IMR-90 (cell line): Measurements from ENCODE around the gene CHAT. TPM values are rescaled to one million over a fixed set of nuclear protein-coding genes. Genes with fewer than 3 reads are reported as not detected.

Source experiments
- ATAC-seq: fragments of 200-7000 bp; cut with Tn5 transposase; 2 replicates; pipeline ENCODE4 v1.9.1; 2020; ENCODE audit warnings: low read depth, mild to moderate bottlenecking, moderate library complexity
- BruUV-seq: library from RNA; stranded (reverse); fragments of 400-500 nt; replicated peaks from 2 replicates; lab custom pipeline; 2021; lab: Mats Ljungman, UMichigan
- CTCF ChIA-PET: fragments of 300-600 bp; formaldehyde crosslinking; extraction: SDS; loops from one replicate; lab custom pipeline; 2021; ENCODE audit warnings: antibody characterized with exemption; lab: Yijun Ruan, JAX
- POLR2A ChIA-PET: fragments of 300-600 bp; sonication (Branson Sonifier 250); formaldehyde crosslinking; loops from one replicate; lab custom pipeline; 2022; ENCODE audit warnings: antibody characterized with exemption; ENCODE audit not compliant: unreplicated experiment; lab: Charles Lee
- DNase-seq: peaks from one replicate; pipeline ENCODE4 v3.0.0; 2013
- H2AFZ ChIP-seq: replicated peaks from 2 replicates; pipeline ENCODE3; 2013; ENCODE audit warnings: low read length, mild to moderate bottlenecking; ENCODE audit not compliant: poor library complexity
- H2AK5ac ChIP-seq: 2 replicates; pipeline ENCODE4 v1.6.1; 2013; ENCODE audit warnings: low read depth, low read length, inconsistent platforms
- H2AK9ac ChIP-seq: replicated peaks from 2 replicates; pipeline ENCODE3; 2013; ENCODE audit warnings: mild to moderate bottlenecking, low read depth, low read length, moderate library complexity; ENCODE audit not compliant: poor library complexity
- H2BK120ac ChIP-seq: 2 replicates; pipeline ENCODE4 v1.6.1; 2013; ENCODE audit warnings: low read depth, low read length, inconsistent platforms
- H2BK15ac ChIP-seq: 3 replicates; pipeline ENCODE4 v1.6.1; 2013; ENCODE audit warnings: low read depth, low read length, inconsistent platforms
- H2BK20ac ChIP-seq: 2 replicates; pipeline ENCODE4 v1.6.1; 2013; ENCODE audit warnings: low read depth, mild to moderate bottlenecking, inconsistent platforms, low read length, moderate library complexity
- H2BK5ac ChIP-seq: 2 replicates; pipeline ENCODE4 v1.6.1; 2013; ENCODE audit warnings: mild to moderate bottlenecking, low read depth, low read length, inconsistent platforms; ENCODE audit not compliant: poor library complexity, severe bottlenecking
- H3K14ac ChIP-seq: replicated peaks from 2 replicates; pipeline ENCODE4 v1.6.1; 2013; ENCODE audit warnings: low read depth, low read length, inconsistent platforms
- H3K18ac ChIP-seq: 2 replicates; pipeline ENCODE4 v1.6.1; 2013; ENCODE audit warnings: low read depth, low read length, control low read depth
- H3K23ac ChIP-seq: 2 replicates; pipeline ENCODE4 v1.6.1; 2013; ENCODE audit warnings: low read depth, low read length, inconsistent platforms
- H3K27ac ChIP-seq: 2 replicates; pipeline ENCODE4 v1.5.1; 2013; ENCODE audit warnings: mild to moderate bottlenecking, control low read depth, low read length; ENCODE audit not compliant: insufficient read depth
- H3K27me3 ChIP-seq: 2 replicates; pipeline ENCODE4 v1.6.1; 2013; ENCODE audit warnings: low read length; ENCODE audit not compliant: control insufficient read depth, insufficient read depth
- H3K36me3 ChIP-seq: 2 replicates; pipeline ENCODE4 v1.6.1; 2013; ENCODE audit warnings: low read length, mixed read lengths; ENCODE audit not compliant: control insufficient read depth, insufficient read depth
- H3K4ac ChIP-seq: 2 replicates; pipeline ENCODE4 v1.6.1; 2013; ENCODE audit warnings: low read depth, low read length, inconsistent platforms
- H3K4me1 ChIP-seq: 2 replicates; pipeline ENCODE4 v1.6.1; 2013; ENCODE audit warnings: low read length, mixed read lengths; ENCODE audit not compliant: control insufficient read depth, insufficient read depth
- H3K4me2 ChIP-seq: 2 replicates; pipeline ENCODE4 v1.6.1; 2013; ENCODE audit warnings: low read depth, mild to moderate bottlenecking, control low read depth, low read length, moderate library complexity
- H3K4me3 ChIP-seq: 2 replicates; pipeline ENCODE4 v1.5.1; 2013; ENCODE audit warnings: low read depth, mild to moderate bottlenecking, control low read depth, low read length, moderate library complexity; ENCODE audit not compliant: insufficient read depth
- H3K56ac ChIP-seq: 2 replicates; pipeline ENCODE4 v1.6.1; 2013; ENCODE audit warnings: low read length, inconsistent platforms; ENCODE audit not compliant: insufficient read depth; ENCODE audit errors: extremely low read depth
- H3K79me1 ChIP-seq, 2 experiments: 2 replicates each; pipeline ENCODE4 v1.6.1; 2013; ENCODE audit warnings: low read length in 2 of 2, inconsistent platforms in 1 of 2, low read depth in 1 of 2
- H3K9ac ChIP-seq: 2 replicates; pipeline ENCODE4 v1.6.1; 2013; ENCODE audit warnings: low read depth, low read length, control low read depth
- H3K9me1 ChIP-seq: 2 replicates; pipeline ENCODE4 v1.6.1; 2013; ENCODE audit warnings: low read length, inconsistent platforms; ENCODE audit not compliant: insufficient read depth
- H3K9me3 ChIP-seq: 2 replicates; pipeline ENCODE4 v1.6.1; 2013; ENCODE audit warnings: low read length; ENCODE audit not compliant: control insufficient read depth, insufficient read depth
- H4K20me1 ChIP-seq: 2 replicates; pipeline ENCODE4 v1.6.1; 2013; ENCODE audit warnings: low read length, inconsistent platforms; ENCODE audit not compliant: insufficient read depth
- H4K5ac ChIP-seq: 2 replicates; pipeline ENCODE4 v1.6.1; 2013; ENCODE audit warnings: mild to moderate bottlenecking, low read depth, low read length, control low read depth
- H4K8ac ChIP-seq, 2 experiments: 2 replicates each; pipeline ENCODE4 v1.6.1; 2013; ENCODE audit warnings: low read depth in 2 of 2, low read length in 2 of 2, control low read depth in 1 of 2, inconsistent platforms in 1 of 2
- H4K91ac ChIP-seq: 2 replicates; pipeline ENCODE4 v1.6.1; 2013; ENCODE audit warnings: low read depth, low read length, inconsistent platforms; ENCODE audit not compliant: insufficient read depth
- BHLHE40 ChIP-seq: fragments of 150-350 bp; IDR thresholded peaks from 2 replicates; pipeline ENCODE4 v1.6.1; 2016; ENCODE audit warnings: mild to moderate bottlenecking, low read depth, low read length
- CEBPB ChIP-seq: IDR thresholded peaks from 2 replicates; pipeline ENCODE4 v1.6.1; 2012; ENCODE audit warnings: low read depth, low read length, improper control_type of control experiment
- CHD1 ChIP-seq: IDR thresholded peaks from 2 replicates; pipeline ENCODE4 v1.6.1; 2012; ENCODE audit warnings: low read depth, low read length, improper control_type of control experiment
- MAFK ChIP-seq: IDR thresholded peaks from 2 replicates; pipeline ENCODE4 v1.6.1; 2012; ENCODE audit warnings: low read depth, low read length, improper control_type of control experiment
- MAZ ChIP-seq: IDR thresholded peaks from 2 replicates; pipeline ENCODE4 v1.6.1; 2012; ENCODE audit warnings: low read depth, mild to moderate bottlenecking, low read length, improper control_type of control experiment, moderate library complexity, borderline replicate concordance
- MXI1 ChIP-seq: IDR thresholded peaks from 2 replicates; pipeline ENCODE4 v1.6.1; 2012; ENCODE audit warnings: low read depth, mild to moderate bottlenecking, low read length, moderate library complexity, borderline replicate concordance
- NFE2L2 ChIP-seq: fragments of 150-350 bp; IDR thresholded peaks from 2 replicates; pipeline ENCODE4 v1.6.1; 2016; ENCODE audit warnings: low read depth, mild to moderate bottlenecking, low read length
- POLR2A ChIP-seq: IDR thresholded peaks from 2 replicates; pipeline ENCODE4 v1.6.1; 2012; ENCODE audit warnings: mild to moderate bottlenecking, low read depth, low read length
- RAD21 ChIP-seq: IDR thresholded peaks from 2 replicates; pipeline ENCODE4 v1.6.1; 2012; ENCODE audit warnings: low read length, improper control_type of control experiment
- RCOR1 ChIP-seq: IDR thresholded peaks from 2 replicates; pipeline ENCODE4 v1.6.1; 2012; ENCODE audit warnings: mild to moderate bottlenecking, low read length, improper control_type of control experiment; ENCODE audit not compliant: insufficient replicate concordance
- RFX5 ChIP-seq: IDR thresholded peaks from 2 replicates; pipeline ENCODE4 v1.8.0; 2012; ENCODE audit warnings: low read depth, mild to moderate bottlenecking, low read length, moderate library complexity
- SMC3 ChIP-seq: fragments of 150-350 bp; IDR thresholded peaks from 2 replicates; pipeline ENCODE4 v1.6.1; 2016; ENCODE audit warnings: low read depth, mild to moderate bottlenecking, antibody characterized with exemption, low read length, moderate library complexity
- USF2 ChIP-seq: fragments of 150-350 bp; IDR thresholded peaks from 2 replicates; pipeline ENCODE4 v1.6.1; 2017; ENCODE audit warnings: mild to moderate bottlenecking, antibody characterized with exemption, low read length, low read depth
- WGBS, 2 experiments: methylation state at CpG; one replicate each; pipeline versions ENCODE4 v1.1.5 to v1.1.7; 2013; ENCODE audit warnings: missing lambda C conversion rate in 2 of 2; ENCODE audit not compliant: insufficient read length in 1 of 2; ENCODE audit errors: extremely low coverage in 2 of 2; 5-methylcytosine and 5-hydroxymethylcytosine counted together
- dilution Hi-C: fragments of 300-500 bp; cut with HindIII; formaldehyde crosslinking; loops from one replicate; pipeline ENCODE4 v1.14.3; 2018; ENCODE audit warnings: low sequenced_read_pairs; ENCODE audit not compliant: unreplicated experiment
- in situ Hi-C: fragments of 300-500 bp; cut with MboI; formaldehyde crosslinking; loops from 3 replicates; pipeline ENCODE4 v1.14.3; 2019; ENCODE audit warnings: low sequenced_read_pairs, inconsistent platforms, mixed read lengths
- intact Hi-C: fragments of 100-400 bp; cut with micrococcal nuclease; formaldehyde crosslinking; loops from 2 replicates; pipeline ENCODE4 v1.10.0; 2022
- polyA plus RNA-seq, 3 experiments: library from polyadenylated mRNA; depleted of rRNA; stranded (reverse); fragments of >200 nt; gene quantifications; 2 replicates each; pipeline ENCODE4 v1.2.3, GENCODE V29; 2012; ENCODE audit warnings: low replicate concordance in 1 of 3
- total RNA-seq: library from RNA; depleted of rRNA; stranded (reverse); fragments of >200 nt; gene quantifications from 2 replicates; pipeline ENCODE4 v1.2.3, GENCODE V29; 2012
- TF ChIP-seq, protein P1 (sequence below): fragments of 150-350 bp; IDR thresholded peaks from 2 replicates; pipeline ENCODE4 v1.6.1; 2016; ENCODE audit warnings: low read depth, mild to moderate bottlenecking, low read length, moderate library complexity, borderline replicate concordance

CHAT gene
- total and polyA plus RNA-seq, 2 of the 4 experiments (the other 2 are of a cell fraction) = not detected

- Histone ChIP-seq H3K56ac (no peak overlapping the region), H2AK5ac (no peak overlapping the region), H4K5ac (no peak overlapping the region), H3K27me3 (peaks cover 11% of the 10 kb centered on the region), H3K27ac (no peak overlapping the region), H3K14ac (no peak overlapping the region), H3K79me1 (no peaks in the 10 kb centered on the region), H2AK9ac (no peak overlapping the region), H3K4ac (no peak overlapping the region), H2BK20ac (no peak overlapping the region), H3K18ac (no peak overlapping the region), H4K8ac (no peak overlapping the region), H3K23ac (no peak overlapping the region), H4K20me1 (no peaks in the 10 kb centered on the region), H3K4me2 (no peak overlapping the region), H3K9me3 (no peaks in the 10 kb centered on the region), H3K9me1 (no peaks in the 10 kb centered on the region), H3K4me1 (no peaks in the 10 kb centered on the region), H2BK120ac (no peak overlapping the region), H3K9ac (no peak overlapping the region), H2AFZ (no peak overlapping the region), H3K4me3 (no peak overlapping the region), H2BK15ac (no peak overlapping the region), H4K91ac (no peak overlapping the region), H2BK5ac (no peak overlapping the region), H3K36me3 (no peaks in the 10 kb centered on the region)
- intact Hi-C loops (no loop called here), in situ Hi-C loops (no loop called here), dilution Hi-C loops (no loop called here)
- DNase-seq = no peak
- BruUV-seq = no TSS peak
- TF ChIP-seq CHD1 (no peak), MXI1 (no peak), MAZ (no peak), RCOR1 (no peak), USF2 (no peak), MAFK (no peak), BHLHE40 (no peak), RAD21 (no peak), CEBPB (no peak), NFE2L2 (no peak), POLR2A (no peak), SMC3 (no peak), RFX5 (no peak)
- TF ChIP-seq, protein P1, sequence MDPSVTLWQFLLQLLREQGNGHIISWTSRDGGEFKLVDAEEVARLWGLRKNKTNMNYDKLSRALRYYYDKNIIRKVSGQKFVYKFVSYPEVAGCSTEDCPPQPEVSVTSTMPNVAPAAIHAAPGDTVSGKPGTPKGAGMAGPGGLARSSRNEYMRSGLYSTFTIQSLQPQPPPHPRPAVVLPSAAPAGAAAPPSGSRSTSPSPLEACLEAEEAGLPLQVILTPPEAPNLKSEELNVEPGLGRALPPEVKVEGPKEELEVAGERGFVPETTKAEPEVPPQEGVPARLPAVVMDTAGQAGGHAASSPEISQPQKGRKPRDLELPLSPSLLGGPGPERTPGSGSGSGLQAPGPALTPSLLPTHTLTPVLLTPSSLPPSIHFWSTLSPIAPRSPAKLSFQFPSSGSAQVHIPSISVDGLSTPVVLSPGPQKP = no peak
- ChIA-PET POLR2A (no interaction called here), CTCF (no interaction called here)
- no peak for ATAC-seq
- WGBS, 2 experiments = 53% methylated on average over 3 of the region's 7 CpGs; no CpG with 5 or more reads in 1 of the 2 experiments
These were observed 82.5 kb downstream of the CHAT start for GRCh38 chr10:49696311-49696710.
